ENCODE data around the gene BLM.

BLM gene

GRCh38 chr15:90691982-90692773, 25.0 kb upstream of the BLM start:
- no peak for DNase-seq

- no peak for DNase-seq
Observed at GRCh38 chr15:90694987-90695386, 22.2 kb upstream of the BLM start.

GRCh38 chr15:90697175-90697574, 20.0 kb upstream of the BLM start:
- DNase-seq = no peak

- DNase-seq = no peak
Observed at GRCh38 chr15:90698629-90699028, 18.5 kb upstream of the BLM start.

- no peak for DNase-seq
Observed at GRCh38 chr15:90701048-90701447, 16.1 kb upstream of the BLM start.

- DNase-seq = no peak
Observed at GRCh38 chr15:90701880-90702630, 15.1 kb upstream of the BLM start.

- DNase-seq = no peak
Observed at GRCh38 chr15:90703455-90703854, 13.7 kb upstream of the BLM start.

- DNase-seq = no peak
Observed at GRCh38 chr15:90705212-90705611, 11.9 kb upstream of the BLM start.

- DNase-seq = no peak
Observed at GRCh38 chr15:90706394-90707327, 10.5 kb upstream of the BLM start.

GRCh38 chr15:90707489-90707888, 9.7 kb upstream of the BLM start:
- DNase-seq = no peak

GRCh38 chr15:90708516-90708915, 8.6 kb upstream of the BLM start:
- DNase-seq = no peak

- no peak for DNase-seq
Observed at GRCh38 chr15:90709278-90709677, 7.9 kb upstream of the BLM start.

- DNase-seq = no peak
Observed at GRCh38 chr15:90710436-90711027, 6.6 kb upstream of the BLM start.

GRCh38 chr15:90711418-90711824, 5.7 kb upstream of the BLM start:
- DNase-seq = no peak

GRCh38 chr15:90711842-90712241, 5.3 kb upstream of the BLM start:
- no peak for DNase-seq

GRCh38 chr15:90713081-90713480, 4.1 kb upstream of the BLM start:
- no peak for DNase-seq

- DNase-seq = no peak
Observed at GRCh38 chr15:90716317-90716975, 700 bp upstream of the BLM start.

- DNase-seq = no peak
Observed at GRCh38 chr15:90718232-90718631, 1.1 kb downstream of the BLM start.

GRCh38 chr15:90720131-90720530, 3.0 kb downstream of the BLM start:
- no peak for DNase-seq

GRCh38 chr15:90729261-90729660, 12.1 kb downstream of the BLM start:
- no peak for DNase-seq

GRCh38 chr15:90730290-90730689, 13.1 kb downstream of the BLM start:
- DNase-seq = no peak

GRCh38 chr15:90735923-90736322, 18.8 kb downstream of the BLM start:
- DNase-seq = no peak
